Vagina (tissue), 2 donors: ENCODE results near the gene FADS3.

ENCODE experiments used
- CTCF ChIP-seq, 3 experiments: fragments of 450-650 bp in 2 of 3; fragments of 200-600 bp in 1 of 3; sonication (generic) in 1 of 3; IDR thresholded peaks; one replicate each; pipeline ENCODE4 v1.5.1; 2017 to 2019; ENCODE audit warnings: antibody characterized with exemption in 3 of 3, mild to moderate bottlenecking in 2 of 3, moderate library complexity in 2 of 3
- POLR2A ChIP-seq, 2 donors: fragments of 450-650 bp; IDR thresholded peaks; one replicate each; pipeline ENCODE4 v1.6.1; 2017; ENCODE audit warnings: antibody characterized with exemption in 2 of 2, mild to moderate bottlenecking in 2 of 2, moderate library complexity in 2 of 2

- TF ChIP-seq CTCF (IDR thresholded peaks at IDR 0.05) (no peak), POLR2A (IDR thresholded peaks at IDR 0.05) (no peak)
These were observed 19.1 kb upstream of the FADS3 start for GRCh38 chr11:61910187-61911127.
